HG03196 (cell line): ENCODE data around the gene MBD1.
"Not testable (repeated sequence)": the region's sequence is repeated elsewhere in the genome, so short reads cannot be mapped to it uniquely, and the experiment has no call there.

Experiments used
- ATAC-seq: cut with Tn5 transposase; IDR thresholded peaks from one replicate; pipeline ENCODE4 v1.9.1; 2021; ENCODE audit not compliant: unreplicated experiment

Gene MBD1

GRCh38 chr18:50274044-50274442, 7.3 kb downstream of the MBD1 start:
- no peak for ATAC-seq

DNA sequence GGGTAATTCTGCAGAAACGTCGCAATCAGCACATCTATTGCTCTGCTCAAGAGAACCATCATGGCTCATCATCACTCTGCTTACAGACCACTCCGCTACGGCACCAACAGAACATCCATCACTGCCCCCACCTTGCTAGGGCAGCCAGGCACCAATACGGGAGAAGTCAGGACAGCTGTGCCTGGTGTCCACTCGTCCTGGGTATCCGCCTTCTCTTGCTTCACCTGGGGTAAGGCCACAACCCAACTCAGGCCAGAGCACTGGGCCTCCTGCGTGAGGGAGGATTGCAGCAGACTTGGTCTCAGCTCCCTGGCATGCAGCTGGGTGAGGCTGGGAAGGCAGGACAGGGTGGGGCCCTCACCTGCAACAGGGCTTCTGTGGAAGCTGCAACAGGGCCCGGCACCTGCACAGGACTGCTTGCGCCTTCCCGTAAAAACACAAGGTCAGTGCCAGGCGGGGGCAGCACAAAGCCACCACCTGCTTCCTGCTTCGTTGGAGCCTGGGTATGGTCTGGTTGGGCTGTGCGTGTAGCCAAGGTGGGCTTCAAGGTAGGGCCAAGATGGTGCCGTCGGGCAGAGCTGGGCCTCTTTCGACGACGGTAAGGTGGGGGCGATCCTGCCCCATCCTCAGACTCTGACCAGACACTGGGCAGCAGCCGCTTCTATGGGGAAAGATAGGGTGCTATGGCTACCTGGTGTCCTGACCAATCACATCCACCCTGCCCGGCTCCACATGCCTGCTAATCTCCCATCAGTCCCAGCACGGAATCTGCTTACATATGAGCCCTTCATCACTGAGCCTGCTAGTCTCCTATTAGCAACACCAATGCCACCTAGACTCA, 7.9 kb downstream of the MBD1 start:
- no peak for ATAC-seq

DNA sequence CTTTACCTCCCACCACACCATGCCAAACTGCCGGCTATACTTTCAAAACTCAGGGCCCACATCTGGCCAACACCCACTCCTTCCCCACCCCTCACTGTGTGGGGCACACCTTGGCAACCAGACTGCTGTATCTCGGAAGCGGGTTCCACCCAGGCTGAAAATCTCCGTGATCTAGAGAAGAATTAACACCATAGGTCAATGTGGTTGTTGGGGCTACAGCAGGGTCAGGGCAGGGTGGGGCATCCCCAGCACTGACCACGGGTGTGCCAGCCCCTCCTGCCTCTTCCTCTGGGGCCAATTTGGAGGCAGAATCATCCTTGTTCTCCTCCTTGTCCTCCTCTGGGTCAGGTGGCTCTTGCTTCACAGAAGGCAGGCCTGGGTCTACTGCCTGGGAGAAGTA, 8.8 kb downstream of the MBD1 start:
- no peak for ATAC-seq

GRCh38 chr18:50268022-50268747, 13.1 kb downstream of the MBD1 start:
- peak; percentile 69 for ATAC-seq

- ATAC-seq = peak; percentile 64
Observed at GRCh38 chr18:50266248-50266704, 15.0 kb downstream of the MBD1 start, which contains the start of gene CFAP53. Gene CFAP53, minus strand, starts transcription at chr18:50266495. Its CDS starts 91 bp downstream, at chr18:50266404.

DNA sequence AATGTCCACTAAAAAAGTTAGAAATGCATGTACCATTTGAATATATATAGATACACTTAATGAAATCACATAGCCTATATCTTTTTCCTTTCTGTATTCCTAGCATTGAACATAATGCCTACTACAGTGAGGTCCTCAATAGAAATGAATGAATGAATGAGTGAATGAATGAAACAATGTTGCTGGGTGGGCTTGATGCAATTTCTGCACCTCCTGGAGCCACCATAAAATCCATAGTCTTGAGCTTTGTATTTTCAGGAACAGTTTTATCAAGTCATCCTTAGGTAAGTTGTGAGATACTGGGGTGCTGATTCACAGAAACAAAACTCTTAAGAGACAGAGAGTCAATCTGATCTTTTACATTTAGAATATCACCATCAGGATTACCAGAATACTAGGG, 18.3 kb downstream of the MBD1 start:
- no peak for ATAC-seq

GRCh38 chr18:50250935-50251334, 30.4 kb downstream of the MBD1 start:
- ATAC-seq = no peak

DNA sequence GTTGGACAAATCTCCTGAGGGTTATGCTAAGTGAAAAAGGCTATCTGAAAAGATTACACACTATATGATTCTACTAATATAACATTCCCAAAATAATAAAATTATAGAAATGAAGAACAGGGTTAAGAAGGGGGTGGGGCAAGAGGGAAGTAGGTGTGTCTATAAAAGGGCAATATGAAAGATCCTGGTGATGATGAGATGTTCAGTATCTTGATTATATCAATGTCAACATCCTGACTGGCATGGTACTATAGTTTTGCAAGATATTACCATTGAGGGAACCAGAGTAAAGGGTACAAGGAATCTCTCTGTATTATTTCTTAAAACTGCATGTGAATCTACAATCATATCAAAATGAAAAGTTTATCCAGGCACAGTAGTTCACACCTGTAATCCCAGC, 31.7 kb downstream of the MBD1 start:
- no peak for ATAC-seq

DNA sequence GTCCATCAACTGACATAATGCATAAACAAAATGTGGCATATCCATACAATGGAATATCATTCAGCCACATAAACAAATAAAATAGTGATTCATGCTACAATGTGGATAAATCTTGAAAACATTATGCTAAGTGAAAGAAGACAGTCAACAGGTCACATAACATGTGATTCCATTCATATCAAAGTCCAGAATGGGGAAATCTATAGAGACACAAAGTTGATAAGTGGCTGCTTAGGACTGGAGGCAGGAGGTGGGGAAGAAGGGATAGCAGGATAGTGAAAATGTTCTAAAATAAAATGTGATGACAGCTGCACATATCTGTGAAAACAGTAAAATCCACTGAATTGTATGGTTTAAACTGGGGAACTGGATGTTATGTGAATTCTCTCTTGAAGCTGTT, 33.8 kb downstream of the MBD1 start:
- no peak for ATAC-seq

DNA sequence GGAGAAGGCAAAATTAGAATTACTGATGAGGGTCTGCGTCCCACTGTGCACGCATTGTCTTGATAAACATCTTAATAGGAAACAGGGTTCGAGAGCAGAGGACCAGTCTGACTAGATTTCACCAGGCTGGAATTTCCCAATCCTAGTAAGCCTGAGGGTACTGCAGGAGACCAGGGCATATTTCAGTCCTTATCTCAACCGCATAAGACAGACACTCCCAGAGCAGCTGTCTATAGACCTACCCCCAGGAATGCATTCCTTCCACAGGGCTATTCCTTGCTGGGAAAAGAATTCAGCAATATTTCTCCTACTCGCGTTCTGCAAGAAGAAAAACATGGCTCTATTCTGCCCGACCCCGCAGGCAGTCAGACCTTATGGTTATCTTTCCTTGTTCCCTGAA, 39.6 kb downstream of the MBD1 start:
- not testable (repeated sequence) for ATAC-seq

DNA sequence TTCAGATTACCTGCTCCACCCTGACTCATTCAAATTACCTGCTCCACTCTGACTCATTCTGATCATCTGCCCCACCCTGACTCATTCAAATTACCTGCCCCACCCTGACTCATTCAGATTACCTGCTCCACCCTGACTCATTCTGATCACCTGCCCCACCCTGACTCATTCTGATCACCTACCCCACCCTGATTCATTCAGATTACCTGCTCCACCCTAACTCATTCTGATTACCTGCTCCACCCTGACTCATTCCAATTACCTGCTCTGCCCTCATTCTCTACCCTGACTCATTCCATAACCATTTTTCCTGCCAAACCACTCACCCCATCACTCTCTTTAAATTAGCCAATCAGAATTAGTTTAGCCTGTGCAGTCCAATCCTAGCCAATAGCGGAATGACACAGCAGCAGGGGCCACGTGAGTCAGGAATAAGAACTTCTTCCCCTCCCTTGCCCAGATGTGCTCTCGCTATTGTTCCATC, 41.2 kb downstream of the MBD1 start:
- no peak for ATAC-seq

DNA sequence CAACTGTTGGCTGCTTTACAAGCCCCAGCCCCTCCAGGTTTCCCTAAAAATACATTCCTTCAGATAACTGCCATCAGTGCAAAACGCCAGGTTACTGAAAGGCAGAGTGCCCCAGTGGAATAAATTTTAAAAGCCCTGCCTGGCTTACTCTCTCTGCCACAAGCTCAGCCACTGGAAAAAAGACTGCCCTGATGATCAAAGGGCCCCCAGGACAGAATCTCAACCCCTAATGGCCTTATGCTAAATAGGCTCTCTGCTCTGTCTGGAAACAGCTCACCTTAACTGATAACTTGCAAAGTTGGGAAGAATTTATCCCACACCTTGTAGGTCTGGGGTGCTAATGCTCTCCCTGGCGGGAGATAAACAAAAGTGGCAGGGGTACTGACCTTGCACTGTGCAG, 48.9 kb downstream of the MBD1 start:
- no peak for ATAC-seq

DNA sequence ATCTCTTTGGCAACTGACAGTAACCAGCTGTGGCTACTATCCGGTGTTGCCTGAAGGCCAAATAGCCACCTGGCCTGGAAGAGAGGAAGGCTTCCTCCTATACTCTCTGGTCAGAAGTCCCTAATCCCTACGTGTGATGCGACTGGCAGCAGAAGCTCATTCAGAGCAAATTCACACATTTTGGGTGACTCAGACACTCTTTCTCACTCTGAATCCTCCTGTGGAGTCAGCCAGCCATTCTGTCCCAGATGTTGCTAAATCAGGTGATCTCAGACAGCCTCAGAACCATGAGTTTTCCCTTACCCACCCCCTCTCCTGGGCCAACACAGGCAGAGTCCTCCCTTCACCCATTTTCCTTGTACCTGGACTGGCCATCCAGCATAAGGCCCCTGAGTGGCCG, 49.7 kb downstream of the MBD1 start:
- ATAC-seq = no peak

DNA sequence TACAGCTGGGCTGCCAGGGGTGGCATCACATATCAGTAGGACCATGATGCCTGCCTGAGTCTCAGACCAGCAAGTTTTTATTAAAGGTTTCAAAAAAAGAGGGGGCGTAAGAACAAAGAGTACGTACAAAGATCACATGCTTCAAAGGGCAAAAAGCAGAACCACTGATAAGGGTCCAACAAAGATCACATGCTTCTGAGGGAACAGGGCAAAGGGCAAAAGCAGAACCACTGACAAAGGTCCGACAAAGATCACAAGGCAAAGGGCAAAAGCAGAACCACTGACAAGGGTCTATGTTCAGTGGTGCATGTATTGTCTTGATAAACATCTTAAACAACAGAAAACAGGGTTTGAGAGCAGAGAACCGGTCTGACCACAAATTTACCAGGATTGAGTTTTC, 61.1 kb downstream of the MBD1 start:
- ATAC-seq = not testable (repeated sequence)
